ENCODE results near the gene APOC3. TPM values are rescaled to one million over a fixed set of nuclear protein-coding genes. Genes with fewer than 3 reads are reported as not detected.

APOC3 gene
- total RNA-seq, 1 experiment from 2014 or later, result not detected

GRCh38 chr11:116821050-116821918, 8.4 kb upstream of the APOC3 start:
- no peak for DNase-seq
- Histone ChIP-seq H3K4me3 (ENCODE audit: low read length) (no peak overlapping the region), H3F3A (ENCODE audit: low read length, unreplicated experiment) (no peaks in the 10 kb centered on the region), H2AFZ (ENCODE audit: low read length) (no peak overlapping the region), H3K36me3 (ENCODE audit: low read depth, low read length) (no peaks in the 10 kb centered on the region), H3K9me3 (ENCODE audit: low read length) (no peaks in the 10 kb centered on the region), H3K79me2 (ENCODE audit: low read length) (no peaks in the 10 kb centered on the region), H3K9ac (ENCODE audit: low read length) (no peak overlapping the region), H3K4me2 (ENCODE audit: low read length) (no peak overlapping the region), H3K9me2 (replicated peaks; ENCODE audit: low read length) (no peaks in the 10 kb centered on the region), H4K20me1 (ENCODE audit: low read length) (no peaks in the 10 kb centered on the region), H3K4me1 (ENCODE audit: insufficient read depth, low read length) (no peaks in the 10 kb centered on the region), H3K27ac (ENCODE audit: low read length) (no peak overlapping the region), H3K27me3 (ENCODE audit: low read length) (no peaks in the 10 kb centered on the region)
- TF ChIP-seq EZH2 (IDR thresholded peaks at IDR 0.05; ENCODE audit: low read length, unreplicated experiment), result no peak
- TF ChIP-seq EZH2phosphoT487 (IDR thresholded peaks at IDR 0.05; ENCODE audit: borderline replicate concordance, low read length), result no peak
- no peak for TF ChIP-seq CTCF (conservative IDR thresholded peaks at IDR 0.05; ENCODE audit: low read depth, low read length)
- ATAC-seq, result no peak
- ChIA-PET POLR2A (ENCODE audit: unreplicated experiment) (interaction anchor here (0.7 kb wide), 1 partner anchor 19 kb away, joined by 6 read pairs; no protein-coding TSS in a partner anchor), CTCF (interaction anchor here (0.6 kb wide), 1 partner anchor 9 kb away, joined by 3 read pairs; no protein-coding TSS in a partner anchor)
- no TSS peak for BruUV-seq (replicated peaks)
- intact Hi-C loops (cut with micrococcal nuclease), result no loop called here

- intact Hi-C loops (cut with micrococcal nuclease), result no loop called here
- no peak for ATAC-seq
- Histone ChIP-seq H4K20me1 (ENCODE audit: low read length) (no peaks in the 10 kb centered on the region), H2AFZ (ENCODE audit: low read length) (no peak overlapping the region), H3K4me2 (ENCODE audit: low read length) (no peak overlapping the region), H3K36me3 (ENCODE audit: low read depth, low read length) (no peaks in the 10 kb centered on the region), H3K9me2 (replicated peaks; ENCODE audit: low read length) (no peaks in the 10 kb centered on the region), H3K9ac (ENCODE audit: low read length) (no peak overlapping the region), H3F3A (ENCODE audit: low read length, unreplicated experiment) (no peaks in the 10 kb centered on the region), H3K4me3 (ENCODE audit: low read length) (no peak overlapping the region), H3K79me2 (ENCODE audit: low read length) (no peaks in the 10 kb centered on the region), H3K27ac (ENCODE audit: low read length) (no peak overlapping the region), H3K9me3 (ENCODE audit: low read length) (no peaks in the 10 kb centered on the region), H3K27me3 (ENCODE audit: low read length) (no peaks in the 10 kb centered on the region), H3K4me1 (ENCODE audit: insufficient read depth, low read length) (no peaks in the 10 kb centered on the region)
- no peak for DNase-seq
- no TSS peak for BruUV-seq (replicated peaks)
- CTCF ChIA-PET, result interaction anchor here (0.6 kb wide), 1 partner anchor 14 kb away, joined by 3 read pairs; no protein-coding TSS in a partner anchor
- POLR2A ChIA-PET (ENCODE audit: unreplicated experiment), result no interaction called here
- TF ChIP-seq EZH2 (IDR thresholded peaks at IDR 0.05; ENCODE audit: low read length, unreplicated experiment), result no peak
- no peak for TF ChIP-seq CTCF (conservative IDR thresholded peaks at IDR 0.05; ENCODE audit: low read depth, low read length)
- no peak for TF ChIP-seq EZH2phosphoT487 (IDR thresholded peaks at IDR 0.05; ENCODE audit: borderline replicate concordance, low read length)
Observed at GRCh38 chr11:116822575-116822974, 7.1 kb upstream of the APOC3 start.
